MM.1S (cell line): ENCODE results near the gene FCAMR.

ENCODE experiments used
- CTCF ChIP-seq: fragments of 300-600 bp; sonication (generic); IDR thresholded peaks from 2 replicates; pipeline ENCODE4 v1.5.1; 2016; ENCODE audit warnings: antibody characterized with exemption, low read length, mixed read lengths
- EZH2 ChIP-seq: fragments of 300-600 bp; sonication (generic); optimal IDR thresholded peaks from 2 replicates; pipeline ENCODE3; 2017; ENCODE audit warnings: low read depth, mild to moderate bottlenecking, antibody characterized with exemption, low read length, mixed read lengths

- no peak for TF ChIP-seq CTCF
- TF ChIP-seq EZH2 = no peak
Observed at GRCh38 chr1:207018707-207019106, 48.4 kb upstream of the FCAMR start.
